H1 (cell line): ENCODE results near the gene MAF. TPM values are rescaled to one million over a fixed set of nuclear protein-coding genes. Genes with fewer than 3 reads are reported as not detected.

Source experiments
- CTCF ChIA-PET: fragments of 300-600 bp; sonication (Branson Sonifier 250); formaldehyde crosslinking; loops from one replicate; lab custom pipeline; 2021; ENCODE audit not compliant: partially characterized antibody; lab: Charles Lee
- POLR2A ChIA-PET: fragments of 300-600 bp; sonication (Branson Sonifier 250); formaldehyde crosslinking; loops from one replicate; lab custom pipeline; 2021; ENCODE audit warnings: inconsistent platforms; ENCODE audit not compliant: partially characterized antibody; lab: Charles Lee
- DNase-seq, 2 experiments: peaks; one replicate each; pipeline versions ENCODE4 v3.0.0 to v3.0.0-alpha.2; 2010 to 2022; ENCODE audit warnings: low spot score in 2 of 2, low read depth in 1 of 2, mixed read lengths in 1 of 2
- FAIRE-seq: peaks from 2 replicates; lab custom pipeline; 2011; peaks lifted over from hg19 to GRCh38; lab: Jason Lieb, UNC
- H2AFZ ChIP-seq: 2 replicates; pipeline ENCODE4 v1.8.1; 2012; ENCODE audit warnings: low read length, inconsistent platforms
- H2AK5ac ChIP-seq: 2 replicates; pipeline ENCODE4 v1.6.1; 2013; ENCODE audit warnings: low read depth, low read length
- H2BK120ac ChIP-seq: replicated peaks from 2 replicates; pipeline ENCODE3; 2013; ENCODE audit warnings: low read depth, low read length, inconsistent platforms
- H2BK12ac ChIP-seq: 2 replicates; pipeline ENCODE4 v1.6.1; 2013; ENCODE audit warnings: low read depth, low read length
- H2BK15ac ChIP-seq: 2 replicates; pipeline ENCODE4 v1.6.1; 2013; ENCODE audit warnings: low read length
- H2BK20ac ChIP-seq: 2 replicates; pipeline ENCODE4 v1.6.1; 2013; ENCODE audit warnings: low read length
- H2BK5ac ChIP-seq: 2 replicates; pipeline ENCODE4 v1.6.1; 2013; ENCODE audit warnings: low read depth, low read length
- H3K14ac ChIP-seq: 2 replicates; pipeline ENCODE4 v1.6.1; 2013; ENCODE audit warnings: inconsistent platforms; ENCODE audit not compliant: insufficient read length
- H3K18ac ChIP-seq: 2 replicates; pipeline ENCODE4 v1.6.1; 2013; ENCODE audit warnings: low read length; ENCODE audit errors: extremely low read depth
- H3K23ac ChIP-seq: 2 replicates; pipeline ENCODE4 v1.6.1; 2013; ENCODE audit warnings: inconsistent platforms; ENCODE audit not compliant: insufficient read length
- H3K23me2 ChIP-seq: 2 replicates; pipeline ENCODE4 v1.6.1; 2013; ENCODE audit warnings: low read depth, low read length
- H3K27ac ChIP-seq: 2 replicates; pipeline ENCODE4 v1.6.1; 2011; ENCODE audit warnings: low read depth, low read length, inconsistent platforms
- H3K27me3 ChIP-seq, 4 experiments: replicated peaks in 1 of 4; 1 replicate in 1 of 4; 2 replicates in 3 of 4; pipeline versions ENCODE4 v1.6.1 to v1.8.1; 2011 to 2013; ENCODE audit warnings: low read length in 3 of 4, mild to moderate bottlenecking in 3 of 4, inconsistent platforms in 2 of 4, mixed read lengths in 2 of 4, moderate library complexity in 1 of 4; ENCODE audit not compliant: control insufficient read depth in 3 of 4, insufficient read depth in 3 of 4; ENCODE audit errors: extremely low read depth in 1 of 4
- H3K36me3 ChIP-seq, 4 experiments: 2 replicates each; pipeline versions ENCODE4 v1.6.1 to v1.8.1; 2011 to 2013; ENCODE audit warnings: mild to moderate bottlenecking in 4 of 4, low read length in 3 of 4, moderate library complexity in 2 of 4, control low read depth in 1 of 4, inconsistent platforms in 1 of 4; ENCODE audit not compliant: insufficient read depth in 4 of 4, control insufficient read depth in 2 of 4
- H3K4ac ChIP-seq: replicated peaks from 2 replicates; pipeline ENCODE3; 2013; ENCODE audit warnings: low read length, low read depth, mixed read lengths, inconsistent platforms; ENCODE audit not compliant: insufficient read length
- H3K4me1 ChIP-seq, 4 experiments: replicated peaks in 1 of 4; 1 replicate in 1 of 4; 2 replicates in 3 of 4; pipeline versions ENCODE4 v1.6.1 to v1.8.1; 2011 to 2013; ENCODE audit warnings: low read length in 3 of 4, inconsistent platforms in 2 of 4, mixed read lengths in 1 of 4; ENCODE audit not compliant: insufficient read depth in 4 of 4, control insufficient read depth in 3 of 4
- H3K4me2 ChIP-seq, 2 experiments: 2 replicates each; pipeline versions ENCODE4 v1.6.1 to v1.8.1; 2011 to 2013; ENCODE audit warnings: low read depth in 2 of 2, low read length in 2 of 2, control low read depth in 1 of 2, inconsistent platforms in 1 of 2, mild to moderate bottlenecking in 1 of 2; ENCODE audit not compliant: insufficient read depth in 1 of 2
- H3K4me3 ChIP-seq, 4 experiments: fragments of 200-600, 300-600 bp in 1 of 4; sonication (generic), shearing (Covaris generic), sonication (Bioruptor Twin) in 1 of 4; 2 replicates each; pipeline versions ENCODE4 v1.5.1 to v1.8.1; 2011 to 2016; ENCODE audit warnings: low read length in 4 of 4, low read depth in 3 of 4, control low read depth in 2 of 4, inconsistent platforms in 2 of 4, mild to moderate bottlenecking in 2 of 4, mixed read lengths in 1 of 4, moderate library complexity in 1 of 4; ENCODE audit not compliant: insufficient read depth in 2 of 4; ENCODE audit errors: extremely low read depth in 1 of 4
- H3K56ac ChIP-seq: replicated peaks from 2 replicates; pipeline ENCODE3; 2013; ENCODE audit warnings: low read depth, mild to moderate bottlenecking, mixed read lengths, low read length, inconsistent platforms; ENCODE audit not compliant: insufficient read length
- H3K79me1 ChIP-seq: 2 replicates; pipeline ENCODE4 v1.6.1; 2013; ENCODE audit warnings: low read depth, low read length, control low read depth
- H3K79me2 ChIP-seq, 2 experiments: 2 replicates each; pipeline versions ENCODE4 v1.6.1 to v1.8.1; 2012 to 2013; ENCODE audit warnings: low read length in 2 of 2, mild to moderate bottlenecking in 2 of 2, inconsistent platforms in 1 of 2; ENCODE audit not compliant: insufficient read depth in 2 of 2, control insufficient read depth in 1 of 2
- H3K9ac ChIP-seq, 4 experiments: replicated peaks in 1 of 4; 1 replicate in 1 of 4; 2 replicates in 3 of 4; pipeline versions ENCODE4 v1.6.1 to v1.8.1; 2011 to 2013; ENCODE audit warnings: low read depth in 3 of 4, low read length in 3 of 4, control low read depth in 2 of 4, mild to moderate bottlenecking in 2 of 4, moderate library complexity in 2 of 4, inconsistent platforms in 1 of 4; ENCODE audit errors: extremely low read depth in 1 of 4
- H3K9me3 ChIP-seq, 2 experiments: 2 replicates each; pipeline versions ENCODE4 v1.6.1 to v1.8.1; 2012 to 2013; ENCODE audit warnings: mild to moderate bottlenecking in 2 of 2, moderate library complexity in 2 of 2, control low read depth in 1 of 2, inconsistent platforms in 1 of 2, low read depth in 1 of 2, low read length in 1 of 2, mixed read lengths in 1 of 2; ENCODE audit not compliant: insufficient read depth in 2 of 2
- H4K20me1 ChIP-seq, 2 experiments: replicated peaks in 1 of 2; 2 replicates each; pipeline versions ENCODE3 to v1.8.1; 2011 to 2013; ENCODE audit warnings: inconsistent platforms in 2 of 2, low read length in 2 of 2, mild to moderate bottlenecking in 1 of 2; ENCODE audit not compliant: insufficient read depth in 2 of 2, control insufficient read depth in 1 of 2
- H4K5ac ChIP-seq: 2 replicates; pipeline ENCODE4 v1.6.1; 2013; ENCODE audit warnings: low read length, low read depth, mixed read lengths, inconsistent platforms; ENCODE audit not compliant: insufficient read length
- H4K8ac ChIP-seq: 2 replicates; pipeline ENCODE4 v1.8.0; 2013; ENCODE audit warnings: mild to moderate bottlenecking, moderate library complexity, low read length, inconsistent platforms; ENCODE audit not compliant: insufficient read depth; ENCODE audit errors: extremely low read depth
- H4K91ac ChIP-seq: replicated peaks from 2 replicates; pipeline ENCODE3; 2013; ENCODE audit warnings: low read length, mixed read lengths, inconsistent platforms; ENCODE audit not compliant: insufficient read length
- ATF2 ChIP-seq: IDR thresholded peaks from 2 replicates; pipeline ENCODE4 v1.6.1; 2012; ENCODE audit warnings: low read length, inconsistent platforms
- WGBS, 2 experiments: shearing (Covaris generic) in 1 of 2; methylation state at CpG; one replicate each; pipeline versions ENCODE4 v1.1.6 to v1.1.7; 2013 to 2015; ENCODE audit warnings: low lambda C conversion rate in 2 of 2, mixed read lengths in 2 of 2, inconsistent platforms in 1 of 2, low coverage in 1 of 2, missing lambda C conversion rate in 1 of 2; ENCODE audit not compliant: insufficient replicate concordance in 2 of 2, insufficient coverage in 1 of 2, insufficient read length in 1 of 2; ENCODE audit errors: extremely low coverage in 1 of 2, missing lambda C conversion rate in 1 of 2; 5-methylcytosine and 5-hydroxymethylcytosine counted together
- polyA plus RNA-seq, 7 experiments: library from polyadenylated mRNA; depleted of rRNA in 3 of 7; stranded (reverse) in 5 of 7; unstranded in 2 of 7; fragments of >200 nt in 5 of 7; fragments of 200-250 nt in 2 of 7; gene quantifications; 1 replicate in 5 of 7; 2 replicates in 1 of 7; 4 replicates in 1 of 7; pipeline versions ENCODE4 v1.2.1 to v1.2.3, GENCODE V29; 2011 to 2013; ENCODE audit warnings: missing spikeins in 2 of 7, mixed read lengths in 2 of 7
- total RNA-seq: library from RNA; stranded (reverse); fragmentation: NEBNext Ultra II Directional; extraction: Animal tissue kit (Norgen Biotek cat#: 25700); gene quantifications from 2 replicates; pipeline ENCODE4 v1.2.1, GENCODE V29; 2021

The MAF gene
- total and polyA plus RNA-seq, 2 of the 8 experiments (the other 6 are each of a cell fraction or from before 2014, with no cell fraction given) = 1.3 to 2.7 TPM

GRCh38 chr16:79638386-79638785 is 37.8 kb upstream of the MAF start:
- ChIA-PET POLR2A (no interaction called here), CTCF (no interaction called here)
- no peak overlapping the region for H2BK20ac ChIP-seq
- no peak overlapping the region for H3K27ac ChIP-seq
- H3K9ac ChIP-seq = no peak overlapping the region
- no peaks in the 10 kb centered on the region for H3K79me1 ChIP-seq
- H3K4me2 ChIP-seq = no peak overlapping the region
- no peaks in the 10 kb centered on the region for H3K27me3 ChIP-seq
- H3K14ac ChIP-seq = no peak overlapping the region
- no peak overlapping the region for H4K8ac ChIP-seq
- H3K4me1 ChIP-seq = no peaks in the 10 kb centered on the region
- H3K23ac ChIP-seq = no peak overlapping the region
- H2BK15ac ChIP-seq = no peak overlapping the region
- H2AK5ac ChIP-seq = no peak overlapping the region
- no peak overlapping the region for H3K18ac ChIP-seq
- H3K4ac ChIP-seq = no peak overlapping the region
- no peaks in the 10 kb centered on the region for H3K23me2 ChIP-seq
- no peak overlapping the region for H2BK12ac ChIP-seq
- 93% methylated on average over 5 of the region's 5 CpGs; no CpG with 5 or more reads in 1 of the 2 experiments for WGBS, 2 experiments
- no peak overlapping the region for H3K56ac ChIP-seq
- H4K91ac ChIP-seq = no peak overlapping the region
- no peak overlapping the region for H3K4me3 ChIP-seq
- FAIRE-seq (no peak), DNase-seq (no peak)
- H2BK5ac ChIP-seq = no peak overlapping the region
- H4K20me1 ChIP-seq = no peaks in the 10 kb centered on the region
- H2BK120ac ChIP-seq = no peak overlapping the region
- H3K79me2 ChIP-seq = no peaks in the 10 kb centered on the region
- H3K9me3 ChIP-seq = no peaks in the 10 kb centered on the region
- no peak overlapping the region for H4K5ac ChIP-seq
- H2AFZ ChIP-seq = no peak overlapping the region
- no peaks in the 10 kb centered on the region for H3K36me3 ChIP-seq
- TF ChIP-seq ATF2 = no peak
